Fibroblast of pulmonary artery (primary cell): ENCODE measurements around the gene ACVR1.

ENCODE experiments used
- DNase-seq: peaks from one replicate; pipeline ENCODE4 v3.0.0-alpha.2; 2010; ENCODE audit warnings: low read depth
- H3K4me3 ChIP-seq: replicated peaks from 2 replicates; pipeline ENCODE4 v1.5.1; 2011; ENCODE audit warnings: low read depth, mild to moderate bottlenecking, control low read depth, low read length, moderate library complexity
- TF ChIP-seq, protein P1 (sequence below): IDR thresholded peaks from 2 replicates; pipeline ENCODE4 v1.5.1; 2011; ENCODE audit warnings: mild to moderate bottlenecking, control low read depth, low read length, inconsistent platforms; ENCODE audit errors: missing control alignments

The ACVR1 gene

DNA sequence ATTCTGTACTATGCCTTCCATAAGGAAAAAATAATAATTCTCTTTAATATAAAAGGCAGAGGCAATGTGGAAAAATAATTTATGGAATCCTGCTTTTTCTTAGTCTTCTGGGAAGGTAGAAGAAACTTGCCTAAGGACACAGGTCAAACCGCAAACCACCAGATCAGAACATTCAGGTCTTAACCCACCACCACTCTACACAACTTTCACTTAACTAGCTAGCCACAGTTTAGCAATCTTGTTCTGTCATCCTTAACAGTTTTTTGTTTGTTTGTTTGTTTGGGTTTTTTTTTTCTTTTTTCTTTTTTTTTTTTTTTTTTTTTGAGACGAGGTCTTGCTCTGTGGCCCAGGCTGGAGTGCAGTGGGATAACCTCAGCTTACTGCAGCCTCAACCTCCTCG, 70.6 kb downstream of the ACVR1 start:
- TF ChIP-seq, protein P1, sequence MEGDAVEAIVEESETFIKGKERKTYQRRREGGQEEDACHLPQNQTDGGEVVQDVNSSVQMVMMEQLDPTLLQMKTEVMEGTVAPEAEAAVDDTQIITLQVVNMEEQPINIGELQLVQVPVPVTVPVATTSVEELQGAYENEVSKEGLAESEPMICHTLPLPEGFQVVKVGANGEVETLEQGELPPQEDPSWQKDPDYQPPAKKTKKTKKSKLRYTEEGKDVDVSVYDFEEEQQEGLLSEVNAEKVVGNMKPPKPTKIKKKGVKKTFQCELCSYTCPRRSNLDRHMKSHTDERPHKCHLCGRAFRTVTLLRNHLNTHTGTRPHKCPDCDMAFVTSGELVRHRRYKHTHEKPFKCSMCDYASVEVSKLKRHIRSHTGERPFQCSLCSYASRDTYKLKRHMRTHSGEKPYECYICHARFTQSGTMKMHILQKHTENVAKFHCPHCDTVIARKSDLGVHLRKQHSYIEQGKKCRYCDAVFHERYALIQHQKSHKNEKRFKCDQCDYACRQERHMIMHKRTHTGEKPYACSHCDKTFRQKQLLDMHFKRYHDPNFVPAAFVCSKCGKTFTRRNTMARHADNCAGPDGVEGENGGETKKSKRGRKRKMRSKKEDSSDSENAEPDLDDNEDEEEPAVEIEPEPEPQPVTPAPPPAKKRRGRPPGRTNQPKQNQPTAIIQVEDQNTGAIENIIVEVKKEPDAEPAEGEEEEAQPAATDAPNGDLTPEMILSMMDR: no peak

DNA sequence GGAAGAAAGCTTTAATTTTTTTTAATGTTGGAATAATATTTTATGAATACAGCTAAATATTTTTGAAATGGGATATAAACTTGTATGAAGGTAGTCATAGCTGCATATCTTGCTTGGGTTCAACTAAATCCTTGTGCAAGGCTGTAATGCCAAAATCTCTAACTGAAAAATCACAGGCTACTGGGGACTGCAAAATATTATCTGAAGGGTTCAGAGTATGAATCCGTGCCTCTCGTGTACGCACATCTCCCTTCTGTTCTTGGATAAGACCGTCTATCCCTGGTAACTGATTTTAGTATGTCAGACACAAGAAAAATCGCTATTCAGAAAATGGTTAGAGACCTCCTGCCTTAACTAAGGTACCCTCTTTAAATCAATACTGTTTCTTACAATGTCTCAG, 71.8 kb downstream of the ACVR1 start:
- no peak for DNase-seq
- TF ChIP-seq, protein P1: no peak
- H3K4me3 ChIP-seq: no peak overlapping the region

More for the DNA sequence above, 70.6 kb downstream of the ACVR1 start:
- no peak for DNase-seq
- H3K4me3 ChIP-seq: no peak overlapping the region

DNA sequence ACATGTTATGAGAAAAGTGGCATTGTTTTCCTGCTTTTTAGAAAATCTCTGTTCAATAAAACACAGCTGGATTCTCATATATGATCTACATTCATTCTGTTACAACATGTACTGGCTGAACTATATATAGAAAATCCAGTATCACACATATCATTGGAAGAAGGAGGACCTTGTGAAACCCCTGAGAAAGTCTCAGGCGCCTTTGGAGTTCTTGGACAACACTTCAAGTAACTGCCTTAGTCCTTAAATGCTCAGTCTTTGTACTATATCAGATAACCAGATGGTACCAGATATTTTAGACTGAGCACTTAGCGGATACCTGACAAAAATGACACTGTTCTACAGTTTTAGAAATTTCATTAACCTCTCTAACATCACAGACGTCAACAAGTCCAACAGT, 72.2 kb downstream of the ACVR1 start:
- TF ChIP-seq, protein P1: no peak
- DNase-seq: no peak
- H3K4me3 ChIP-seq: no peak overlapping the region

DNA sequence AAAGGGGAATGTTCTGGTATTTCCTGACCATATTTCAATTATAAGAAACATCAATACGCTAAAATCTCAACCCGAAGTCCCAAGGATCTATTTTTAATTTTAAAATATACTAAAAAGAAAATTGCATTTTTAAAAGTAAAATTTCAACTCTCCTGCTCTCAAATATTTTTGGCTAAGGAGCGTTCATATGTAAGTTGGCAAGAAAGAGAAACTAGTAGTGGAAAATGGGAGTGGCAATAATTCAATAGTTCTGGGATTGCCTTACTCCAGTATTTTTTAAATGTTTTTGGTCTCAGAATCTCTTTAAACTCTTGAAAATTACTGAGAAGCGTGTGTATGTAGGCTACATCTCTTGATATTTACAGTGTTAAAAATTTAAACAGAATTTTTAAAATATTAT, 72.7 kb downstream of the ACVR1 start:
- DNase-seq: no peak
- TF ChIP-seq, protein P1: no peak
- no peak overlapping the region for H3K4me3 ChIP-seq

DNA sequence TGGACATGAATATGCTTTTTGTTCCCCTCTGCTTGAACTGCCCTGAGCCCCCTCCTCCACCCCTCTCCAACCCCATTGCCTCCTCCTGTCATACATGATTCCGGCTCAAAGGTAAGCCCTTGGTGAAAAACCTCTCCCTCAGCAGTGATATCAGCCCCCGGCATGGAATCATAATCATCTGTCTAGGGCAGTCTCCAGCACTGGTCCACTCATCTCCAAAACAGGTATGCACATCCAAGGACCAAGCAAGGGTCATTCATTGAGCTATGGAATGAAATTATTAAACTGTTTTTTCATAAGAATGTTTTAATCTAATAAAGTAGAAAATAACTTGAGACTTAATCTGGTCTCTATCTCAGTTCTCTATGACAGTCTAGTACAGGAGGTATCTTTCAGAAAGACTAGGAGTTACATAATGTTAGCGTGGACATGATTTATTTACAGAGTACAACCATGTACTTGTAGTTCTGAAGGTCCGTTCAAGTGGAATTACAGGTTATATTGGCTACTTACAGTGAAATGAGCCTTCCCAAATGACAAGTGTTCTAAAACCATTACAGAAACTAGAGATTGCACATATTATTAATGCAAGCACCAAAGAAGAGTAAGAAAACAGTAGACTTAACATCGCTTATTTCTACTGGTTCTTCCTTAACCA, 75.2 kb downstream of the ACVR1 start:
- no peak overlapping the region for H3K4me3 ChIP-seq
- DNase-seq: no peak
- TF ChIP-seq, protein P1: no peak

DNA sequence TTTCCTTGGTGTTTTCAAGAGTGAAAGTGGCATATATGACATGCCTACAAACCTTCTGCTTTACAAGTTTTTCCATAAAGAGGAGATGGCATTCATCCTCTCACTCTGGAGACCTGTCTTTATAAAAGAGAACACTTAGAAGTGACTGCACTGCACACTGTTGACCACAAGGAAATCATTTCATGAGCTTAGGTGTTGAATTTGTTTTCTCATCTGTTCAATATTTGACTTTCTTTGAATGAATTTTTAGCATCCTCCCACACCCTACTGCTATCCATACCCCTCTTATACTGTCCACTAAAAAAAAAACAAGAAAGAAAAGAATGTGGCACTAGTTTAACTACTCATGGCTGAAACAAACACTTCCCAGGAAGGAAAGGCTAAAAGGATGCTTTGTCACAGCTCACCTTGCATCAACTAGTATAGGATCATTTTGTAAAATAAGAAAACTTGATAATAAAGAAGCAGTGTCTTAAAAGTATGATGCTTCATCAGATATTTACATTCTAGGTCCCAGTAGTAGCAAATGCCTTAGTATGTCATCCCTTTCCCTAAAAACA, 83.0 kb downstream of the ACVR1 start:
- DNase-seq: no peak
- TF ChIP-seq, protein P1: peak; percentile 36
- H3K4me3 ChIP-seq: no peak overlapping the region

DNA sequence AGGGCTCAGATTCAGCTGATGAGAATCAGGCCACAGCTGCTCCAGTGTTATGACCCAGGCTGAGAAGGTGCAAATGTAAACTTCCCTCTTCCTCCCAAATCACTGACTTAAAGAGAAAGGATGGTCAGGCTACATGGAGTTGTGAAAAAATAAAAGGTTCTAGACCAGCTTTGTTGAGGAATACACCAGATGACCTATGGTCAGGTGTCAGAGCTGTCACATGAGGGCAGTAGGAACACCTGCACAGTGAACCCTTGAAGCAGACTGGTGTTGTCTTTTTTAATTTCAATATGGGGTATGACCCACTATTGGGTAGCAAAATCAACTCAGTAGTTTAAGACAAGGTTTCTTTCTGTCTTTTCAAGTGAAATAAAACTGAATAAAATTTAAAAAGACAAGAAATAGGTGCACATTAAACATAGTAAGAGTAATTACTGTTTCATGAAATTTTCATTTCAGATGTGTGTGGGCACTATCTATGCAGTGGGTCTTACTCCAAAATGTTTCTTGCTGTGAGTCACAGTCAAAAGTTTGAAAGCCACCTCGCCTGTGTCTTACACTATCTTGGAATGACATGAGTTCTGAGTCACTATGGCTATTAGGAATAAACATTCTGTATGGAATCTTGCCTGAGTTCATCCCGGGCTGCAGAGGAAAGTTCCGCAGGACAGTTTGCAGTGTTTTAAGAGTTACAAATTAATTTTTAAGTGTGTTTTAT, 83.6 kb downstream of the ACVR1 start:
- TF ChIP-seq, protein P1: no peak
- H3K4me3 ChIP-seq: no peak overlapping the region
- peak; percentile 68 for DNase-seq
